GM21825 (cell line): ENCODE measurements around the gene MLKL.
"Not testable (repeated sequence)": the region's sequence is repeated elsewhere in the genome, so short reads cannot be mapped to it uniquely, and the experiment has no call there.

ENCODE experiments used
- ATAC-seq: cut with Tn5 transposase; IDR thresholded peaks from one replicate; pipeline ENCODE4 v1.9.1; 2021; ENCODE audit warnings: mild to moderate bottlenecking, moderate library complexity; ENCODE audit not compliant: unreplicated experiment

The MLKL gene

GRCh38 chr16:74652883-74653282, 47.8 kb downstream of the MLKL start:
- not testable (repeated sequence) for ATAC-seq

- ATAC-seq: no peak
These were observed 48.4 kb downstream of the MLKL start for GRCh38 chr16:74652249-74652648.

- no peak for ATAC-seq
These were observed 48.8 kb downstream of the MLKL start for GRCh38 chr16:74651841-74652240.

DNA sequence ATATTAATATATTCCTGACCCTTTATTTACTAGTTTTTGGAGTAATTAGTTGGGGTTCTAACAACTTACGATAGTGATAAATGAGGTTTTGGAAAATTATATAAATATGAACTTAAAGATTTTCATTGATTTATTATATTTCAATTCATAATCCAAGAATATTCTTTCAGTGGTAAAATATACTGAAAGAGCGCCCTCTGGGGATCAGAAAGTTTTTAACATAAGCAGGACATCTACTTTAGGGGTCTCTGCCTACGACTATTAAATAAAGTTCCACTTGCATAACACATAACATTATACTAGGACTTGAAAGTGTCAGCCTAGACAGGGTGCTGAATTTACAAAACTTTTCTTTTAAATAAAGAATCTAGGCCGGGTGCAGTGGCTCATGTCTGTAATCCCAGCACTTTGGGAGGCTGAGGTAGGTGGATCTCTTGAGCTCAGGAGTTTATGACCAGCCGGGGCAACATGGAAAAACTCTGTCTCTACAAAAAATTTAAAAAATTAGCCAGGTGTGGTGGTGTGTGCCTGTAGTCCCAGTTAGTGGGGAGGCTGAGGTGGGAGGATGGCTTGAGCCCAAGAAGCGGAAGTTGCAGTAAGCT, 49.6 kb downstream of the MLKL start:
- no peak for ATAC-seq

- no peak for ATAC-seq
These were observed 50.7 kb downstream of the MLKL start for GRCh38 chr16:74649839-74650504.

DNA sequence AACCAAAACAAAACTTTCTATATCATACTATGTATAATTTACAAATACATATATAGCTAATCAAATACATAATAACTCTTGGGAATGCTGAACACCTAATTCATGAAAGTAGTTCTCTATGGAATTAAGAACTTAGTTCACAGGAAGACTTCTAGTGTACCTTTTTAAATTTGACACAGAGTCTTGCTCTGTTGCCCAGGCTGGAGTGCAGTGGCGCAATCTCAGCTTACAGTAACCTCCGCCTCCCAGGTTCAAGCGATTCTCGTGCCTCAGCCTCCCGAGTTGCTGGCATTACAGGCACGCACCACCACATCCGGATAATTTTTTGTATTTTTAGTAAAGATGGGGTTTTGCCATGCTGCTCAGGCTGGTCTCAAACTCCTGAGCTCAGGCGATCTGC, 58.7 kb downstream of the MLKL start:
- ATAC-seq: no peak

- ATAC-seq: no peak
These were observed 62.8 kb downstream of the MLKL start for GRCh38 chr16:74637742-74638453.

GRCh38 chr16:74635303-74635702, 65.4 kb downstream of the MLKL start:
- ATAC-seq: no peak

DNA sequence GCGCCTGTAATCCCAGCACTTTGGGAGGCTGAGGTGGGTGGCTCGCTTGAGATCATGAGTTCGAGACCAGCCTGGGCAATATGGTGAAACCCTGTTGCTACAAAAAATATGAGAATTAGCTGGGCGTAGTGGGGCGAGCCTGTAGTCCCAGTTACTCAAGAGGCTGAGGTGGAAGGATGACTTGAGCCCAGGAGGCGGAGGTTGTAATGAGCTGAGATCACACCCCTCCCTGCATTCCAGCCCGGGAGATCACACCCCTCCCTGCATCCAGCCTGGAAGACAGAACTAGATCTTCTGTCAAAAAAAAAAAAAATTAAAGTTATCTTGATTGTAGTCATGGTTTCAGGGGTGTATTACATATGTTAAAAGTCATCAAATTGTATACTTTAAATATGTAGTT, 67.0 kb downstream of the MLKL start:
- ATAC-seq: no peak

GRCh38 chr16:74627506-74628220, 73.0 kb downstream of the MLKL start:
- no peak for ATAC-seq

- peak; percentile 51 for ATAC-seq
These were observed 73.8 kb downstream of the MLKL start for GRCh38 chr16:74626741-74627416.

GRCh38 chr16:74625500-74626350, 74.9 kb downstream of the MLKL start:
- no peak for ATAC-seq

GRCh38 chr16:74623839-74624235, 76.8 kb downstream of the MLKL start:
- ATAC-seq: no peak

- ATAC-seq: no peak
These were observed 77.3 kb downstream of the MLKL start for GRCh38 chr16:74623214-74623838.

DNA sequence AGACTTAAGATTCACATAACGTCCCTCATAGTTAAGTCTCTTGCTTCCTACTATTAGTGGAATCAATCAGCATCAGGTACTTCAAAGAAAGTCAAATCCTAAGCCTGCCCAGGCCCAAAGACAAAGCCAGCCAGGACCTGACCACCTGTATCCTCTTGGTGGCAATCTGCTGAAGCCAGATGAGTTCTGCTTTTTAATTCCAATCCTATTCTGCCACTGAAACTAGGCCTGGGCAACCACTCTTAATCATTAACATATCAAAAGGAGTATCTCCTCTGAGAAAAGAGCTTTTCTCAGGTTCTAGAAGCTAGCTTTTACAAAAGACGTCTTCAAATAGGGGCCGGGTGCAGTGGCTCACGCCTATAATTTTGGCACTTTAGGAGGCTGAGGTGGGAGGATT, 78.7 kb downstream of the MLKL start:
- ATAC-seq: no peak
